ENCODE measurements around the gene TAS2R9.

Gene TAS2R9

DNA sequence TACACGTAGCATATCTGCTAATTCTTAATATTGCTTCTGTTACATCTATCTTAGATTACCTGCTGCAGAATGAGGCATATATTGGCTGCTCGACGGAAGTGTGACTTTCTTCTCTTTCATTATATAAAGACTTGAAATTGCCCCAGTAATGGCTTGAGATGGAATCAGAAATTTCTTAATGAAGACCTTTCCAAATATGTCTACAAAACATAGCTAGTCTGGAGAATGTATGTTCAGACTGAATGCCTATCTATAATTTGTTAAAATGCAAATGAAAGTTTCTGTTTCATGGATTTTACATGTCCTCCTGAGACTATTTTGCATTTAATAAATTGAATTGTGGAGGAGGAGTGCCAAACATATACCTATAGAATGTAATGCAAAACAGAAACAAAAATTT lies 16.3 kb upstream of the TAS2R9 start, which contains the start of gene TAS2R10:
Gene TAS2R10 (minus strand): TSS at position 101 of the 400 bp plus-strand sequence. CDS start 89 bp downstream, at position 12.
- H3K27ac ChIP-seq (ENCODE audit: low read depth, low read length, poor library complexity, severe bottlenecking) = no peak within 1 kb of the TSS
- no peaks in the 10 kb centered on the region; the same call in 1 of the 2 replicates for H3K9me2 ChIP-seq (ENCODE audit: low read depth, low read length)
- no peaks in the 10 kb centered on the region for H3K36me3 ChIP-seq (ENCODE audit: insufficient read depth, low read length)
- no peaks in the 10 kb centered on the region for H3K27me3 ChIP-seq (ENCODE audit: insufficient read depth, low read length)
- no peak within 1 kb of the TSS for H3K4me3 ChIP-seq (ENCODE audit: low read depth, low read length, poor library complexity, severe bottlenecking)
- H2AFZ ChIP-seq (ENCODE audit: low read length) = no peak within 1 kb of the TSS
- no peak within 1 kb of the TSS for H3K9ac ChIP-seq (ENCODE audit: low read length)
- H3K9me3 ChIP-seq (ENCODE audit: low read length) = no peaks in the 10 kb centered on the region
- H3K4me1 ChIP-seq (ENCODE audit: insufficient read depth, low read length, severe bottlenecking) = no peaks in the 10 kb centered on the region
- no peak within 1 kb of the TSS for H3K4me2 ChIP-seq (ENCODE audit: low read length)
- H4K20me1 ChIP-seq (ENCODE audit: insufficient read depth, low read length) = no peaks in the 10 kb centered on the region
- no peaks in the 10 kb centered on the region for H3K79me2 ChIP-seq (ENCODE audit: insufficient read depth, low read length)
- no peaks in the 10 kb centered on the region for H3F3A ChIP-seq (ENCODE audit: insufficient read depth, low read length)
- TF ChIP-seq EZH2 (IDR thresholded peaks at IDR 0.05; ENCODE audit: borderline replicate concordance, low read length) = no peak
- TF ChIP-seq, protein P1, sequence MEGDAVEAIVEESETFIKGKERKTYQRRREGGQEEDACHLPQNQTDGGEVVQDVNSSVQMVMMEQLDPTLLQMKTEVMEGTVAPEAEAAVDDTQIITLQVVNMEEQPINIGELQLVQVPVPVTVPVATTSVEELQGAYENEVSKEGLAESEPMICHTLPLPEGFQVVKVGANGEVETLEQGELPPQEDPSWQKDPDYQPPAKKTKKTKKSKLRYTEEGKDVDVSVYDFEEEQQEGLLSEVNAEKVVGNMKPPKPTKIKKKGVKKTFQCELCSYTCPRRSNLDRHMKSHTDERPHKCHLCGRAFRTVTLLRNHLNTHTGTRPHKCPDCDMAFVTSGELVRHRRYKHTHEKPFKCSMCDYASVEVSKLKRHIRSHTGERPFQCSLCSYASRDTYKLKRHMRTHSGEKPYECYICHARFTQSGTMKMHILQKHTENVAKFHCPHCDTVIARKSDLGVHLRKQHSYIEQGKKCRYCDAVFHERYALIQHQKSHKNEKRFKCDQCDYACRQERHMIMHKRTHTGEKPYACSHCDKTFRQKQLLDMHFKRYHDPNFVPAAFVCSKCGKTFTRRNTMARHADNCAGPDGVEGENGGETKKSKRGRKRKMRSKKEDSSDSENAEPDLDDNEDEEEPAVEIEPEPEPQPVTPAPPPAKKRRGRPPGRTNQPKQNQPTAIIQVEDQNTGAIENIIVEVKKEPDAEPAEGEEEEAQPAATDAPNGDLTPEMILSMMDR (IDR thresholded peaks at IDR 0.05; ENCODE audit: low read length) = no peak

DNA sequence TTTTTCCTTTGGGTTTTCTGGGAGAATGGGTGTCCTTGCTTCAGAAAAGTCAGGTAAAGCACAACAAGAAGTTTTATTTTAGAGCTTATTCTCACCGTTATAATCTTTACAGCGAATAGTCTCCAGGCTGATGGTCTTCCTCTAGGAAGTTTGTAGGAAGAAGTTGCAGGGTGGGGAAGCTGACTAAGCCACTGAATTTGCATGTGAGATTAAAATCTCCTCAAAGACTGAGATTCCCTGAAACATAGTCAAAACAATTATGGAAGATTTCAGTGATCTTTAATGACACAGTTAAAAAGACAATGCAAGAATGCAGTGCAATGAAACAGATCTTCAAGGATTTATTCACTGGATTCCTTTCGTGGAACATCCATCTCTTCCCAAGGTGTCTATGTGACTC lies 15.0 kb upstream of the TAS2R9 start:
- H3K9ac ChIP-seq (ENCODE audit: low read length) = no peak overlapping the region
- no peaks in the 10 kb centered on the region for H3K9me3 ChIP-seq (ENCODE audit: low read length)
- H3F3A ChIP-seq (ENCODE audit: insufficient read depth, low read length) = no peaks in the 10 kb centered on the region
- no peaks in the 10 kb centered on the region; the same call in 1 of the 2 replicates for H3K9me2 ChIP-seq (ENCODE audit: low read depth, low read length)
- H3K4me1 ChIP-seq (ENCODE audit: insufficient read depth, low read length, severe bottlenecking) = no peaks in the 10 kb centered on the region
- no peak overlapping the region for H3K4me3 ChIP-seq (ENCODE audit: low read depth, low read length, poor library complexity, severe bottlenecking)
- H2AFZ ChIP-seq (ENCODE audit: low read length) = no peak overlapping the region
- TF ChIP-seq, protein P1 (IDR thresholded peaks at IDR 0.05; ENCODE audit: low read length) = no peak
- no peak for TF ChIP-seq EZH2 (IDR thresholded peaks at IDR 0.05; ENCODE audit: borderline replicate concordance, low read length)
- no peak overlapping the region for H3K27ac ChIP-seq (ENCODE audit: low read depth, low read length, poor library complexity, severe bottlenecking)
- no peaks in the 10 kb centered on the region for H3K36me3 ChIP-seq (ENCODE audit: insufficient read depth, low read length)
- no peaks in the 10 kb centered on the region for H4K20me1 ChIP-seq (ENCODE audit: insufficient read depth, low read length)
- no peak overlapping the region for H3K4me2 ChIP-seq (ENCODE audit: low read length)
- no peaks in the 10 kb centered on the region for H3K79me2 ChIP-seq (ENCODE audit: insufficient read depth, low read length)
- H3K27me3 ChIP-seq (ENCODE audit: insufficient read depth, low read length) = no peaks in the 10 kb centered on the region

DNA sequence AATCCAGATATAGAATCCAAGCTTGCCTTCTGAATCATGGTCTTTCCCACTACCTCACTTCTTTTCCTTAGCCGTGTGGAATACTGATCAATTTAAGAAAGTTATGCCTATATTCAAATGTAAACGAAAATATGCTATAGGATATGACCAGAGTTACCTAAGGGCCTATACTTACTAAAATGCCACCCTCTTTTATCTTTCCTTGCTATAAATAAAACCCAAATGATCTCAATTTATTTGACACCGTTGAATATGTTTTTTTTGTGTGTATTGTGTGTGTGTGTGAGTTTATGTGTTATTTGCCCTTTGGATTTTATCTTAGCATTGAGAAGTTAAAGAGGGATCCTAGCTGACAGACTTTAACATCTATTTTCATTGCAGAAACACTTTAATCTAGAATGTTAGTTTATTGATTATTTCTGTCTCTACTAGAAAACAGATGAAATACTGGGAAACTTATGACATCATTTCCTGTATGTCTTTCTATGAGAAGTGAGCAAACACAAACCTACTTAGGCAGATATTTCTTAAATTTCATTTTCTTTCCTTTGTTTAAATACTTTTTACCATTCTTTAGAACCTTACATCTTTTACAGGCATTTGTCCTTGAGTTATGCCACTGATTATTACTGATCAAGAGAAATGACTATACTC lies 2.0 kb upstream of the TAS2R9 start:
- Histone ChIP-seq H3K9me3 (ENCODE audit: low read length) (no peaks in the 10 kb centered on the region), H3K9me2 (ENCODE audit: low read depth, low read length) (no peaks in the 10 kb centered on the region), H4K20me1 (ENCODE audit: insufficient read depth, low read length) (no peaks in the 10 kb centered on the region), H3K4me2 (ENCODE audit: low read length) (no peak overlapping the region), H3K9ac (ENCODE audit: low read length) (no peak overlapping the region), H2AFZ (ENCODE audit: low read length) (no peak overlapping the region), H3K27ac (ENCODE audit: low read depth, low read length, poor library complexity, severe bottlenecking) (no peak overlapping the region), H3K4me1 (ENCODE audit: insufficient read depth, low read length, severe bottlenecking) (no peaks in the 10 kb centered on the region), H3K4me3 (ENCODE audit: low read depth, low read length, poor library complexity, severe bottlenecking) (no peak overlapping the region), H3K79me2 (ENCODE audit: insufficient read depth, low read length) (no peaks in the 10 kb centered on the region), H3K36me3 (ENCODE audit: insufficient read depth, low read length) (no peaks in the 10 kb centered on the region), H3K27me3 (ENCODE audit: insufficient read depth, low read length) (no peaks in the 10 kb centered on the region), H3F3A (ENCODE audit: insufficient read depth, low read length) (no peaks in the 10 kb centered on the region)
- TF ChIP-seq, protein P1 (IDR thresholded peaks at IDR 0.05; ENCODE audit: low read length) = no peak
- TF ChIP-seq EZH2 (IDR thresholded peaks at IDR 0.05; ENCODE audit: borderline replicate concordance, low read length) = no peak
